Measurements from ENCODE around the gene CDK6. TPM values are rescaled to one million over a fixed set of nuclear protein-coding genes. Genes with fewer than 3 reads are reported as not detected.

CDK6 gene
- total and polyA plus RNA-seq, 8 donors = 2.6 to 86.3 (median 15.5) TPM

DNA sequence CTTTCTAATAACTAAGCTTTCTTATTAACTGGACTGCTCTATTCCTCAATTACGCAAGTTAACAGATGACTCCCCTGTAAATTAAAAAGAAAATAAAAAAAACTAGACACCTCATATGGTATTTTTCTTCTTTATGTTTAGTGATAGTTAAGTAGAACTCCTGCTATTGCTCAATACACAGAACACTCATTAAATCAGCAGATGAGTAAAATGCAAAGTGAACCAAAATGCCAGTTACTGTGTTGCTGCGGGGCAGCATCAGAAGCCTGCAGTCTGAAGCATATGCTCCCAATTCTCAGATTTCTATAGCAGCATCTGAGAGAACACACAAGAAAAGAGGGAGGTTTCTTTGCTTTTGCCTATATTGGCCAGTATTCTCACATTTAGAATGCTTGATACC, 28.4 kb downstream of the CDK6 start:
- Histone ChIP-seq H3K4me1 (peaks cover 0 to 28% (median 21%) of the 10 kb centered on the region in 4 donors), H3K36me3 (no peaks in the 10 kb centered on the region), H3K27ac (no peak overlapping the region), H3K9me3 (no peaks in the 10 kb centered on the region), H3K4me3 (no peak overlapping the region), H3K27me3 (no peaks in the 10 kb centered on the region)
- intact Hi-C loops (cut with DNase I; ENCODE audit: low total_unique reads) = no loop called here
- 91 to 96% (median 94%) methylated on average over 2 of the region's 2 CpGs for WGBS, 5 donors
- no peak for TF ChIP-seq POLR2A (IDR thresholded peaks at IDR 0.05)
- TF ChIP-seq EP300 (IDR thresholded peaks at IDR 0.05) = no peak
- TF ChIP-seq POLR2AphosphoS5 (IDR thresholded peaks at IDR 0.05) = no peak
- TF ChIP-seq, protein P1, sequence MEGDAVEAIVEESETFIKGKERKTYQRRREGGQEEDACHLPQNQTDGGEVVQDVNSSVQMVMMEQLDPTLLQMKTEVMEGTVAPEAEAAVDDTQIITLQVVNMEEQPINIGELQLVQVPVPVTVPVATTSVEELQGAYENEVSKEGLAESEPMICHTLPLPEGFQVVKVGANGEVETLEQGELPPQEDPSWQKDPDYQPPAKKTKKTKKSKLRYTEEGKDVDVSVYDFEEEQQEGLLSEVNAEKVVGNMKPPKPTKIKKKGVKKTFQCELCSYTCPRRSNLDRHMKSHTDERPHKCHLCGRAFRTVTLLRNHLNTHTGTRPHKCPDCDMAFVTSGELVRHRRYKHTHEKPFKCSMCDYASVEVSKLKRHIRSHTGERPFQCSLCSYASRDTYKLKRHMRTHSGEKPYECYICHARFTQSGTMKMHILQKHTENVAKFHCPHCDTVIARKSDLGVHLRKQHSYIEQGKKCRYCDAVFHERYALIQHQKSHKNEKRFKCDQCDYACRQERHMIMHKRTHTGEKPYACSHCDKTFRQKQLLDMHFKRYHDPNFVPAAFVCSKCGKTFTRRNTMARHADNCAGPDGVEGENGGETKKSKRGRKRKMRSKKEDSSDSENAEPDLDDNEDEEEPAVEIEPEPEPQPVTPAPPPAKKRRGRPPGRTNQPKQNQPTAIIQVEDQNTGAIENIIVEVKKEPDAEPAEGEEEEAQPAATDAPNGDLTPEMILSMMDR (IDR thresholded peaks at IDR 0.05) = no peak
- no peak for DNase-seq

GRCh38 chr7:92806496-92806895, 29.9 kb downstream of the CDK6 start:
- WGBS, 5 donors = 60 to 70% (median 66%) methylated on average over 6 of the region's 6 CpGs
- intact Hi-C loops (cut with DNase I; ENCODE audit: low total_unique reads) = no loop called here
- H3K27ac ChIP-seq = no peak overlapping the region
- DNase-seq = no peak
- H3K4me1 ChIP-seq = peaks cover 5 to 26% (median 21%) of the 10 kb centered on the region in 4 donors
- no peak overlapping the region for H3K4me3 ChIP-seq
- no peaks in the 10 kb centered on the region for H3K27me3 ChIP-seq
- H3K36me3 ChIP-seq = no peaks in the 10 kb centered on the region
- H3K9me3 ChIP-seq = no peaks in the 10 kb centered on the region
- TF ChIP-seq POLR2A (IDR thresholded peaks at IDR 0.05) = no peak
- TF ChIP-seq, protein P1 (IDR thresholded peaks at IDR 0.05) = no peak
- TF ChIP-seq EP300 (IDR thresholded peaks at IDR 0.05) = no peak
- no peak for TF ChIP-seq POLR2AphosphoS5 (IDR thresholded peaks at IDR 0.05)

- Histone ChIP-seq H3K27me3 (no peaks in the 10 kb centered on the region), H3K36me3 (no peaks in the 10 kb centered on the region), H3K4me1 (peaks cover 5 to 25% (median 20%) of the 10 kb centered on the region in 4 donors), H3K4me3 (no peak overlapping the region), H3K9me3 (no peaks in the 10 kb centered on the region), H3K27ac (no peak overlapping the region)
- no peak for DNase-seq
- no peak for TF ChIP-seq POLR2A (IDR thresholded peaks at IDR 0.05)
- intact Hi-C loops (cut with DNase I; ENCODE audit: low total_unique reads) = no loop called here
- 33 to 65% (median 50%) methylated on average over 4 of the region's 4 CpGs for WGBS, 5 donors
These were observed 34.0 kb downstream of the CDK6 start for GRCh38 chr7:92802406-92802805.

- Histone ChIP-seq H3K4me3 (no peak overlapping the region), H3K27ac (no peak overlapping the region), H3K36me3 (no peaks in the 10 kb centered on the region), H3K9me3 (no peaks in the 10 kb centered on the region), H3K27me3 (no peaks in the 10 kb centered on the region), H3K4me1 (peaks cover 5 to 40% (median 32%) of the 10 kb centered on the region in 4 donors)
- intact Hi-C loops (cut with DNase I; ENCODE audit: low total_unique reads) = no loop called here
- no peak for DNase-seq
- 60 to 79% (median 64%) methylated on average over 3 of the region's 3 CpGs for WGBS, 5 donors
- TF ChIP-seq, protein P1 (IDR thresholded peaks at IDR 0.05) = no peak
- TF ChIP-seq POLR2A (IDR thresholded peaks at IDR 0.05) (no peak), EP300 (IDR thresholded peaks at IDR 0.05) (no peak), POLR2AphosphoS5 (IDR thresholded peaks at IDR 0.05) (no peak)
These were observed 36.7 kb downstream of the CDK6 start for GRCh38 chr7:92799446-92800211.

Data from stomach (tissue), 9 donors.